Fibroblast of skin of abdomen (primary cell): ENCODE data around the gene TMEFF2.
"Not testable (repeated sequence)": the region's sequence is repeated elsewhere in the genome, so short reads cannot be mapped to it uniquely, and the experiment has no call there.

Experiments
- DNase-seq: peaks from one replicate; pipeline ENCODE4 v3.0.0-alpha.2; 2013

TMEFF2 gene

DNA sequence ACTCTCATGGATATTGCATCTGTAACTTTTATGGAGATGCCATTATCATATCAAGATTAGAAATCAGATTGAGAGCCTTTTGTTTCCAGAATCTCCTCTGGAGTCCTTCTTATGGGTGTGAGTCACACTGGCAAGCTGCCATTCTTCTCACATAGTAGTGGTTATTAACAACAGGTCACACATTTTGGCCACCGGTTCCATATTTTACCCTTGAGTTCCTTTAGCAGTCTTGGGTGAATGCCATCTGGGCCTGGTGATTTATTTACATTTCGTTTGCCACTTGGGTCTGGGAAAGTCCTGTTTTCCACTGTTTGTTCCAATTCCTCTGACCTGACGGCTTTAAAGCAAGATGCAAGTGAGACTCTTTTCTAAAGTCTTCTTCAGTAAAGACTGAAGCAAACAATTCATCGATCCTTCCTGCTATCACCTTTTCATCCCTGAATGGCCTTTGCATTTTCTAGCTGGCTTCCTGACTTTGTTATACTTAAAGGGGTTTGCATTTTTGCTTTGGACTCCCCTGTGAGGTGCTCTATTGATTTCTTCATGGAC, 267.3 kb downstream of the TMEFF2 start:
- DNase-seq, result peak; percentile 86

DNA sequence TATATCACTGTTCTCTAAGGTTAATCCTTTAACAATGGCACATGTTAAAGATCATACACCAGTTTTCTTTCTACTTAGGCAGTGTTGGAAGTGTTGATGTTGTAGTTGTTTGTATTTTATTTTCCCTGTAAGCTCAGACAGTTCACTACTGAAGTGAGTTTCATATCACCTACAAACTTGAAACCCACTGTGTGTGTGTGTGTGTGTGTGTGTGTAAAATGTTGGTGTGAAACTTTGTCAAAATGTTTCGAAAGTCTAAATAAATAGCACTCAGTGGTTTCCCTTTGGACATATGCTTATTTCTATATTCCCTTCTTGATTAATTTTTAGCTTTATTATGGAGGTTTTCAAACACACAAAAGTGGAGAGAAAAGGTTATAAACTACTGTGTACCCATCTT, 268.1 kb downstream of the TMEFF2 start:
- DNase-seq, result no peak

DNA sequence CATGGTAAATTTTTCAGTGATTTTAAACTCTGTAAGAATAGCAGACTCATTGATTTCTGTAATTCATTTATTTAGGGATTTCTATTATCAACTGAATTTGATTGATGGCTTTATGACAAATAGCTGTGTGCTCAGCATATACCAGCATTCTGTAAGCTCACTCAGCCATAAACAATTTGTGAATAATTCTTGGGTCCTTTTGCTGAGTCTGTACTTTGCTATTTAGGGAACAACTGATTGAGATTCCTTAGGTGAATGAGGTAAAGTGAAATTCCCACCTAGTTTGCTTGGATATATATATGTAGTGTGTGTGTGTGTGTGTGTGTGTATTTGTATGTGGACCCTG, 271.1 kb downstream of the TMEFF2 start:
- peak; percentile 32 for DNase-seq

DNA sequence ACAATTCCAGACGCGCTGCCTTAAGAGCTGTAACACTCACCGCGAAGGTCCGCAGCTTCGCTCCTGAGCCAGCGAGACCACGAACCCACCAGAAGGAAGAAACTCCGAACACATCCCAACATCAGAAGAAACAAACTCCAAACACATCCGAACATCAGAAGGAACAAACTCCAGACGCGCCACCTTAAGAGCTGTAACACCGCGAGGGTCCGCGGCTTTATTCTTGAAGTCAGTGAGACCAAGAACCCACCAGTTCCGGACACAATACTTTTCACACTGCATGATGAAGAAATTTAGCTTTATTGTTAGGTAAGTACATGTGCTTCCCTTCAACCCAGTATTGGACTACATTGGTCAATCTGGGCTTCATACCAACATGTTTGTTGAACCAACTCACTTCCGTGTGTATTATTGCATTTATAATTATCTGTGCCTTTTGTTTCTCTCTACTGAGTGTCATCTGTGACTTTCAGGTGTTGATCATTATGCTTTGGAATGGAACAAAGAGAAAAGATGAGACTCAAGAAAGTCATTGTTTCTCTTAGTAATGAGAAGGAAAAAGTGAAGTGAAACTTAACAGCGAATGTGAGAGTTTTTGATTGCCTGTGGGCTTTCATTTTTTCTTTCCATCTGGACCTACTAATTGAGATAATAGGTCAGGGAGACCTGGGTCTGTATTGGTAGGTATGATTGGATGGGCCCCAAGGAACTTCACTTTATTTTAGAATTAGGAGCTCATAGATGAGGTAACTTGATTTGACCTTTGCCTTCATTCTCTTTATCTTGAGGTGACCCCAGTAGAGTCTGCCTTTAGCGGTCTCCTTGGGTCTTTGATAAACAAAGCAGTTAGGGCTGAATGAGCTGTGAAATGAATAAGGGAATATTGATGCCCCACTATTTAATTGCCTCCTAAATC, 271.7 kb downstream of the TMEFF2 start:
- DNase-seq, result no peak

DNA sequence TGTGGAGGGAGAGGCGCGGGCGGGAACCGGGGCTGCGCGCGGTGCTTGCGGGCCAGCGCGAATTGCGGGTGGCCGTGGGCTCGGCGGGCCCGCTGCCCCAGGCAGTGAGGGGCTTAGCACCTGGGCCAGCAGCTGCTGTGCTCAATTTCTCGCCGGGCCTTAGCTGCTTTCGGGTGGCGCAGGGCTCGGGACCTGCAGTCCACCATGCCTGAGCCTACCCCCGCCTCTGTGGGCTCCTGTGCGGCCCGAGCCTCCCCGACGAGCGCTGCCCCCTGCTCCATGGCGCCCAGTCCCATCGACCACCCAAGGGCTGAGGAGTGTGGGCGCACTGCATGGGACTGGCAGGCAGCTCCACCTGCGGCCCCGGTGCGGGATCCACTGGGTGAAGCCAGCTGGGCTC, 273.1 kb downstream of the TMEFF2 start:
- DNase-seq, result not testable (repeated sequence)

DNA sequence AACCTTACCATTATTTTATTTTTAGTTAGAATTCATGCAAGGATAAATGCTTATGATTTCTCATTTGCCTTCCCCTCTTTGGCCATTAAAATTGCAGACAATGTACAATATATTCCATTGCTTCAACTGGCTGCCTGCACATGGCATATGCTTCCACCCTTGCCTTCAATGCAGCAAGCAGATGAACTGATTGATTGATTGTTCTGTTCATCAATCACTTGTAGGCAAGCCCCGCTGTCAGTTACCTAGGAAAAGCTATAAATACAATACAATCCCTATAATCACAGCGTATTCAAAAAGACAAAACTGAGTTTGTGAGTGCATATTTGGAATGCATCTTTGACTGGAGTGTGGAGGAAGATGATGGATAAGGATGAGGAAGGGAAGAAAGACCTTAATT, 274.2 kb downstream of the TMEFF2 start:
- DNase-seq, result no peak

DNA sequence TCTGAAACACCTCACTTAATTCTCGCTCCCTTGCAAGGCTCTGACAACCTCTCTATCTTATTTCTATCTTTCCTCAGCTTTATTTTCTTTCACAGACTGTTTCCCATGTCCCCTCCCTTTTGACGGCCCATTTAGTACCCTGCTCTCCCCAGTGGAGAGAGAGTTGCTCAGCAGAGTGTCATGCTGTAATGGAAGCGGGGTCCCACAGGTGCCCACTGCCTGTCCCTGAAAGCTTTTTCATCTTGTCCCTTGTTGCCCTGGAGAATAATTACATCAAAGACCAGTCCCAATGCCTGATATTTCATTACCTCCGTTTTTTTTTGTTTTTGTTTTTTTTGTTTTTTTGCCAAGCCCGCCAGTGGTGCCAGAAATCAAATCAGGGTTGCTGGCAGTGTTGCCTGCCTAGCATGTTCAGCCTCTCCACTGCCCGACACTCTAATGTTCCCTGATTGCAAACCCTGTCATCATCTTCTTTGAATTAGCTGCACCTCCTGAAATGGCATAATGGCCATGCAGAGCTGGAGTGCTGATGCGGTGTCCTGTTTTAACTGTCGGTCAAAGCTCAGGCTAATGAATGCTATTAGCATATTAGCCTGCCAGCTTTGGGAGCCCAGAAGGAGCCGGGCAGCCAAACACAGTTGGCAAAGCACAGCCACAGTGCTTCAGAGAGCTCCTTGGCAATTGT, 276.6 kb downstream of the TMEFF2 start:
- no peak for DNase-seq

DNA sequence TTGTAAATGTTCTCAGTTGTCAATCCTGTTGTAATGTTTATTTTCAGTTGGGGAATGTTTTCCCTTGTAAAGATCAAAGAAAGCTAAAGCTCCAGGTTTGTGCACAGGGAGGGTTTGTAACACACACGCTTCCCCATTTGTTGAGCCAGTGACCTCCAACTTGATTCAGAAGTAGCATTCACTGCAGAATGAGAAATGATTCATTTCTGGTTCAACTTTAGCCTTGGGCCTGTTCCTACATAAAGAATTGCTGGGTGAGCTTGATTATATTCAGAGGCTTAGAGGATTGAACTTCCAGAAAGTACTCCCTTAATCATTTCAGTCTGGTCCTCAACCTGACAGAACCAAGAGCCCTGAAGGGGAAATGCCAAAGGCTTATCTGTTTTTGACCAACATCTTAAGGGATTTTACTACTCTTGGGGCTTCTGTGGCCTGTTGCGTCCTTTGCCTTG, 277.3 kb downstream of the TMEFF2 start:
- peak; percentile 10 for DNase-seq

DNA sequence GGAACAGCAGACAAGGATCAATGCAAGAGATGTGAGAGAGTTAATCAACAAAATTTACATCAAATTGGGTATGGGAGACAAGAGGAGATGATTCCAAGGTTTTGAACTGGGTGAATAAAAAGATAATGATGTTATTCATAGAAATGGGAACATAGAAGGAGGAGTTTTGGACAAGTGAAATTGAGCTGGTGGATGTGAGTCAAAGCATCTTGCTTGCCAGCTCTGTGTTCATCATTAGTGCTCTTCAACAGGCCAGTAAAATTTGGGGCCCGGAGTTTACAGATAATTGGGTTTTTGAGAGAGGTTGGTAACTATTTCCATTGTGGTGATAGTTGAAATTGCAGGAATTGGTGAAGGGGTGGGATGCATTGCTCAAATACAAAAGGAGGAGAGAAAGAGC, 277.9 kb downstream of the TMEFF2 start:
- no peak for DNase-seq

DNA sequence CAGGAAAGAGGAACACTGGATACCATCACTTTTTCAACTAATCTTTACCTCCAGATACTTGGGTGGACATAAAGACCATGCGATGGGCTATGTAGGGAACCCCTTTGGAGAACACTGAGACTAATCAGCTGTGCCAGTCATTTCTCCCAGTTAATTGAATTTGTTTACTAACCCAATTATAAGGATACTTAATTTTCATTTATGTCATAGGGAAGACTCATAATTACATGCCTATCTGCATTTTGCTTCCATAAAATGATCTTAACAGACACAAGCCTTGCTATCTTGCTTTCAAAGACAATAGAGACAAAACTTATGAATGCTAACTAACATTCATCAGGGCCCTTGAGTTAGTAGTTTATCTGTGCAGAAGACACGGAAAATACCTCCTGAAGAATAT, 279.0 kb downstream of the TMEFF2 start:
- no peak for DNase-seq

DNA sequence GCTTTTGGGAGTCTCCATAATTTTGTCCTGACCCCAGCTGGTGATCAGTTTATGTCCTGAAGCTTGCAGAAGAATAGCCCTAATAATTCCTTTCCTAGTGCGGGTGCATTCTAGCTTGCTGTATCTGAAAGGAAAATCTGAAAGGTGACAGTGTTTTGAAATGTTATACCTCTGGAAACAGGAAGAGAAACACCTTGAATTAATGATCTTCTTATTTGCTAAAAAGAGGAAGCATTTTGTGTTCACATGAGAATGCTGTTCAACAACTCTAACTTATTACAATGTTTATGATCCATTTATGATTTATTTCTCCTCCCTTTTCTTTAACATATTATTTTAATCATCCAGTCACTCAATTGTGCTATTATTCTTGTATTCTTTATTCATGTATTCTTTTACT, 280.9 kb downstream of the TMEFF2 start:
- DNase-seq, result no peak

DNA sequence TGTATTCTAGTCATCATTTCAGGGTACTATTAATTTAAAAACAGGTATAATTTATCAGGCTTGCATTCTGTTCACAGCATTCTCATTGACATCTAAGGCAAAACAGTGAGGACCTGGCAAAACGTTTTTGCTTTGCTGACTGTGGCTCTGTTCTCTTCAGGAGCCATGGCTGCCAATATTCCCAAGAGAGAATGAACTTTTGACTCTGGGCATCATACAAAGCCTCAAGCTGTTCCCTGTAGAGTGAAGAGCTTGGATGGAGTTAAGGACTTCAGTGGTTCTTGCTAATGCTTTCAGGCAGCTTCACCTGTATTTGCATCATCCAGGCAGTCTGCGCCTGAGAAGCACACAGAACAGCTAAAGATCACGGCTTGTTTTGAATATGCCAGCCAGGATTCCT, 282.0 kb downstream of the TMEFF2 start:
- no peak for DNase-seq

DNA sequence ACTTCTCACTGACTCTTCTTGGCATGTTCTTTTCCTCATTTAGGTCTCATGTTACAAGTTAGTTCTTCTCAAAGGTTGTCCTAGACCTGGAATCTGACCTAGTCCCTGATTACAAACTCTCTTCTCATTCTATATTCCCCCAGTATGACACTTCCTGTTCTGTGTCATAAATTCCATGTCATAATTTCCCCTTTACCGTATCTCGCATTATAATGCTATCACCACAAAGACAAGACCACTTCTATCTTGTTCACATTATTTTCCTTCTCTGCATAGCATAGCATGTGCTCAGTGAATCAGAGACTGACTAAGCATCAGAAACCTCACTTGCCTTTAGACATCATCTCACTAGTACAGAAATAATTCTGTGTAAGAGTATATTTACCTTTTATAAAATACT, 284.2 kb downstream of the TMEFF2 start:
- DNase-seq, result peak; percentile 68

DNA sequence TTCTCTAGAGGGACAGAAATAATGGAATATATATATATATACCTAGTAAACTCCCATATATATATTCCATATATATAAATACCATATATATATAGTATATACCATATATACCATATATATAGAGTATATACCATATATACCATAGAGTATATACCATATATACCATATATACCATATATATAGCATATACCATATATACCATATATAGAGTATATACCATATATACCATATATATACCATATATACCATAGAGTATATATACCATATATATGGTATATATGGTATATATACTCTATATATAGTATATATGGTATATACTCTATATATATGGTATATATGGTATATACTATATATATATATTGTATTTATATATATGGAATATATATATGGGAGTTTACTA, 285.9 kb downstream of the TMEFF2 start:
- DNase-seq, result no peak

DNA sequence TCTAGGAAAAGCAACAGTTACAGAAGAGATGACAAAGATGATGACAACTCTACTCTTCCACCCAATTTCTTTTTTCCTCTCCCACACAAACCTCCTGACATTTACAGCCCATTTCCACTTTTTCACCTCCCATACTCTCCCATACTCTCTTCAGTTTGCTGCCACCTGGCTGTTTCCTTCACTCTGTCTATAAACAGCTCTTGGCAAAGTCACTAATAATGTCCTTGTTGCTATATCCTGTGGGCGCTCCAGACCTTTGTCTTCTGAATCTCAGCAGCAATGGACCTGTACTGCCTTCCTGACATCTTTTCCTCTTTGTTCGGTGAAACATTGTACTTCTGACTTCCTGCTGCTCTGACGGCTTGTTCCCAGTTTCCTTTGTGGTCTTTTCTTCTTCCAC, 287.2 kb downstream of the TMEFF2 start:
- no peak for DNase-seq

DNA sequence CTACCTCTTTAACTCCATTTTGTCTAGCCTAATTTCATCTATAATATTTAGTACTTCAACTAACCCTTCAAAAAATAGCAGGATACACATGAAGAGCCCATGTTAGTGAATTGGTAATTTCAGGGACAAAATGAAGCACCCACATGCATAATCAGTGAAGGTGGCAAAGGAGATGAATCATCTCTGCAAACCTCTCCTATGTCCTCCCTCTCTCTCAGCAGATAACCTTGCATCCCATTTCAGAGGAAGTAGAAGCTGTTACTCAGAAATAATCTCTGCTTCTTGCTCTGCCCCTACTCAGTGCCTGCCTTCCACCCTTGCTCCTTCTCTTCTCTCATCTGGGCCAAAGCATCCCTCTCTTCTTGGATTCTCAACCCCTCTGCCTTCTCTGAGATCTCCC, 287.6 kb downstream of the TMEFF2 start:
- no peak for DNase-seq

DNA sequence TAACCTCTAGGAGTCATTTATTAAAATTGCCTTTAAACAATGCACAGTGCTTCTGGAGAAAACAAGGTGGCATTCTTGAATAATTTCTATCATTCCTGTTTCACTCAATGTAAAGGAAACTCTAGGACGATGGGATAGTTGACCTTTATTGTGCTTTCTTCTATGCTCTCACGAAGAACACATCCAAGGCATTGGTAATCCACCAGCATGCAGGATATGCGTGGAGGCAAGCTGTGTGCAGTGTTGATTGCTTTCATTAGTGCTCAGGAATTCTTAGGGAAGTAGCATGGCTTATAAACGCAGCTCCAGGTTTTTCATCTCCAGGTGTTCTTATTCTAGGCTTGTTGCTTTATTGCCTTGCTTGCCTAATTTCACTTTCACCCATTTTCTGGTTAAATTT, 289.4 kb downstream of the TMEFF2 start:
- no peak for DNase-seq

DNA sequence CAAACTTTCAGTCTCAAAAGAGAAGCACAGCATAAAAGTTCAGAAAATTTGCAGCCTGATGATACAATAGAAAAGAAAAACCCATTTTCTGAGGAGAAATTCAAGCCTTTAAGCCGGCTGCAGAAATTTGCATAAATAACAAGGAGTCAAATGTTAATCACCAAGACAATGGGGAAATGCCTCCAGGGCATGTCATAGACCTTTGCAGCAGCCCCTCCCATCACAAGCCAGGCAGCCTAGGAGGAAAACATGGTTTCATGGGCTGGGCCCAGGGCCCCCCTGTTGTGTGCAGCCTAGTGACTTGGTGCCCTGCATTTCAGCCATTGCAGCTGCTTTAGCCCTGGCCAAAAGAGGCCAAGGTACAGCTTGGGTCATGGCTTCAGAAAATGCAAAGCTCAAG, 293.7 kb downstream of the TMEFF2 start:
- no peak for DNase-seq

DNA sequence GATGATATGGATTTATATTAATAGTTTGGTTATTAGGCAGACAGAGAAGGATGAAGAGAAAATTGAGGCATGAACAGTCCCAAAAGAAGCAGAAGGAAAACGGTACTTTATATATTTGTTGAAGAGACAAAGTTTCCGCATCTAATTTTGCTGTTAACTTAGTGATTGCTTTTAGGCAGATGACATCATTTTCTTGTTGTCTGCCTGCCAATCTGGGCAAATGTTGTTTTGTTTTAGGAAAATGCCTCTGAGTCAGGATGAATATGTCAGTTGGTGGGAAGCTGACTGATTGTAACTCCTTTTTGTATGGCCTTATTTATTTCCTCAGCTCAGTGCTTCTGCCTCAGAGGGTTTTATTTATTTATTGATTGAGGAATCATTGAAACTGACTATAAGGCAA, 295.3 kb downstream of the TMEFF2 start:
- peak; percentile 76 for DNase-seq
